H1 (cell line): ENCODE data around the gene DNAJC5G. TPM values are rescaled to one million over a fixed set of nuclear protein-coding genes. Genes with fewer than 3 reads are reported as not detected.

ENCODE experiments used
- CTCF ChIA-PET: fragments of 300-600 bp; sonication (Branson Sonifier 250); formaldehyde crosslinking; loops from one replicate; lab custom pipeline; 2021; ENCODE audit not compliant: partially characterized antibody; lab: Charles Lee
- POLR2A ChIA-PET: fragments of 300-600 bp; sonication (Branson Sonifier 250); formaldehyde crosslinking; loops from one replicate; lab custom pipeline; 2021; ENCODE audit warnings: inconsistent platforms; ENCODE audit not compliant: partially characterized antibody; lab: Charles Lee
- DNase-seq, 2 experiments: peaks; one replicate each; pipeline versions ENCODE4 v3.0.0 to v3.0.0-alpha.2; 2010 to 2022; ENCODE audit warnings: low spot score in 2 of 2, low read depth in 1 of 2, mixed read lengths in 1 of 2
- FAIRE-seq: peaks from 2 replicates; lab custom pipeline; 2011; peaks lifted over from hg19 to GRCh38; lab: Jason Lieb, UNC
- H2AFZ ChIP-seq: 2 replicates; pipeline ENCODE4 v1.8.1; 2012; ENCODE audit warnings: low read length, inconsistent platforms
- H2AK5ac ChIP-seq: 2 replicates; pipeline ENCODE4 v1.6.1; 2013; ENCODE audit warnings: low read depth, low read length
- H2BK120ac ChIP-seq: replicated peaks from 2 replicates; pipeline ENCODE3; 2013; ENCODE audit warnings: low read depth, low read length, inconsistent platforms
- H2BK12ac ChIP-seq: 2 replicates; pipeline ENCODE4 v1.6.1; 2013; ENCODE audit warnings: low read depth, low read length
- H2BK15ac ChIP-seq: 2 replicates; pipeline ENCODE4 v1.6.1; 2013; ENCODE audit warnings: low read length
- H2BK20ac ChIP-seq: 2 replicates; pipeline ENCODE4 v1.6.1; 2013; ENCODE audit warnings: low read length
- H2BK5ac ChIP-seq: 2 replicates; pipeline ENCODE4 v1.6.1; 2013; ENCODE audit warnings: low read depth, low read length
- H3K14ac ChIP-seq: 2 replicates; pipeline ENCODE4 v1.6.1; 2013; ENCODE audit warnings: inconsistent platforms; ENCODE audit not compliant: insufficient read length
- H3K18ac ChIP-seq: 2 replicates; pipeline ENCODE4 v1.6.1; 2013; ENCODE audit warnings: low read length; ENCODE audit errors: extremely low read depth
- H3K23ac ChIP-seq: 2 replicates; pipeline ENCODE4 v1.6.1; 2013; ENCODE audit warnings: inconsistent platforms; ENCODE audit not compliant: insufficient read length
- H3K23me2 ChIP-seq: 2 replicates; pipeline ENCODE4 v1.6.1; 2013; ENCODE audit warnings: low read depth, low read length
- H3K27ac ChIP-seq: 2 replicates; pipeline ENCODE4 v1.6.1; 2011; ENCODE audit warnings: low read depth, low read length, inconsistent platforms
- H3K27me3 ChIP-seq, 4 experiments: replicated peaks in 1 of 4; 1 replicate in 1 of 4; 2 replicates in 3 of 4; pipeline versions ENCODE4 v1.6.1 to v1.8.1; 2011 to 2013; ENCODE audit warnings: low read length in 3 of 4, mild to moderate bottlenecking in 3 of 4, inconsistent platforms in 2 of 4, mixed read lengths in 2 of 4, moderate library complexity in 1 of 4; ENCODE audit not compliant: control insufficient read depth in 3 of 4, insufficient read depth in 3 of 4; ENCODE audit errors: extremely low read depth in 1 of 4
- H3K36me3 ChIP-seq, 4 experiments: 2 replicates each; pipeline versions ENCODE4 v1.6.1 to v1.8.1; 2011 to 2013; ENCODE audit warnings: mild to moderate bottlenecking in 4 of 4, low read length in 3 of 4, moderate library complexity in 2 of 4, control low read depth in 1 of 4, inconsistent platforms in 1 of 4; ENCODE audit not compliant: insufficient read depth in 4 of 4, control insufficient read depth in 2 of 4
- H3K4ac ChIP-seq: replicated peaks from 2 replicates; pipeline ENCODE3; 2013; ENCODE audit warnings: low read length, low read depth, mixed read lengths, inconsistent platforms; ENCODE audit not compliant: insufficient read length
- H3K4me1 ChIP-seq, 4 experiments: replicated peaks in 1 of 4; 1 replicate in 1 of 4; 2 replicates in 3 of 4; pipeline versions ENCODE4 v1.6.1 to v1.8.1; 2011 to 2013; ENCODE audit warnings: low read length in 3 of 4, inconsistent platforms in 2 of 4, mixed read lengths in 1 of 4; ENCODE audit not compliant: insufficient read depth in 4 of 4, control insufficient read depth in 3 of 4
- H3K4me2 ChIP-seq, 2 experiments: 2 replicates each; pipeline versions ENCODE4 v1.6.1 to v1.8.1; 2011 to 2013; ENCODE audit warnings: low read depth in 2 of 2, low read length in 2 of 2, control low read depth in 1 of 2, inconsistent platforms in 1 of 2, mild to moderate bottlenecking in 1 of 2; ENCODE audit not compliant: insufficient read depth in 1 of 2
- H3K4me3 ChIP-seq, 4 experiments: fragments of 200-600, 300-600 bp in 1 of 4; sonication (generic), shearing (Covaris generic), sonication (Bioruptor Twin) in 1 of 4; 2 replicates each; pipeline versions ENCODE4 v1.5.1 to v1.8.1; 2011 to 2016; ENCODE audit warnings: low read length in 4 of 4, low read depth in 3 of 4, control low read depth in 2 of 4, inconsistent platforms in 2 of 4, mild to moderate bottlenecking in 2 of 4, mixed read lengths in 1 of 4, moderate library complexity in 1 of 4; ENCODE audit not compliant: insufficient read depth in 2 of 4; ENCODE audit errors: extremely low read depth in 1 of 4
- H3K56ac ChIP-seq: replicated peaks from 2 replicates; pipeline ENCODE3; 2013; ENCODE audit warnings: low read depth, mild to moderate bottlenecking, mixed read lengths, low read length, inconsistent platforms; ENCODE audit not compliant: insufficient read length
- H3K79me1 ChIP-seq: 2 replicates; pipeline ENCODE4 v1.6.1; 2013; ENCODE audit warnings: low read depth, low read length, control low read depth
- H3K79me2 ChIP-seq, 2 experiments: 2 replicates each; pipeline versions ENCODE4 v1.6.1 to v1.8.1; 2012 to 2013; ENCODE audit warnings: low read length in 2 of 2, mild to moderate bottlenecking in 2 of 2, inconsistent platforms in 1 of 2; ENCODE audit not compliant: insufficient read depth in 2 of 2, control insufficient read depth in 1 of 2
- H3K9ac ChIP-seq, 4 experiments: replicated peaks in 1 of 4; 1 replicate in 1 of 4; 2 replicates in 3 of 4; pipeline versions ENCODE4 v1.6.1 to v1.8.1; 2011 to 2013; ENCODE audit warnings: low read depth in 3 of 4, low read length in 3 of 4, control low read depth in 2 of 4, mild to moderate bottlenecking in 2 of 4, moderate library complexity in 2 of 4, inconsistent platforms in 1 of 4; ENCODE audit errors: extremely low read depth in 1 of 4
- H3K9me3 ChIP-seq, 2 experiments: 2 replicates each; pipeline versions ENCODE4 v1.6.1 to v1.8.1; 2012 to 2013; ENCODE audit warnings: mild to moderate bottlenecking in 2 of 2, moderate library complexity in 2 of 2, control low read depth in 1 of 2, inconsistent platforms in 1 of 2, low read depth in 1 of 2, low read length in 1 of 2, mixed read lengths in 1 of 2; ENCODE audit not compliant: insufficient read depth in 2 of 2
- H4K20me1 ChIP-seq, 2 experiments: replicated peaks in 1 of 2; 2 replicates each; pipeline versions ENCODE3 to v1.8.1; 2011 to 2013; ENCODE audit warnings: inconsistent platforms in 2 of 2, low read length in 2 of 2, mild to moderate bottlenecking in 1 of 2; ENCODE audit not compliant: insufficient read depth in 2 of 2, control insufficient read depth in 1 of 2
- H4K5ac ChIP-seq: 2 replicates; pipeline ENCODE4 v1.6.1; 2013; ENCODE audit warnings: low read length, low read depth, mixed read lengths, inconsistent platforms; ENCODE audit not compliant: insufficient read length
- H4K8ac ChIP-seq: 2 replicates; pipeline ENCODE4 v1.8.0; 2013; ENCODE audit warnings: mild to moderate bottlenecking, moderate library complexity, low read length, inconsistent platforms; ENCODE audit not compliant: insufficient read depth; ENCODE audit errors: extremely low read depth
- H4K91ac ChIP-seq: replicated peaks from 2 replicates; pipeline ENCODE3; 2013; ENCODE audit warnings: low read length, mixed read lengths, inconsistent platforms; ENCODE audit not compliant: insufficient read length
- CTBP2 ChIP-seq: IDR thresholded peaks from 2 replicates; pipeline ENCODE4 v1.7.0; 2011; ENCODE audit warnings: borderline replicate concordance, mild to moderate bottlenecking, moderate library complexity, mixed read lengths, low read length; ENCODE audit not compliant: insufficient read depth, insufficient read length
- EGR1 ChIP-seq: IDR thresholded peaks from 2 replicates; pipeline ENCODE4 v1.6.1; 2011; ENCODE audit warnings: low read depth, low read length, borderline replicate concordance
- GABPA ChIP-seq: IDR thresholded peaks from 2 replicates; pipeline ENCODE4 v1.6.1; 2011; ENCODE audit warnings: mild to moderate bottlenecking, low read length, moderate library complexity, borderline replicate concordance; ENCODE audit not compliant: insufficient read depth
- WGBS, 2 experiments: shearing (Covaris generic) in 1 of 2; methylation state at CpG; one replicate each; pipeline versions ENCODE4 v1.1.6 to v1.1.7; 2013 to 2015; ENCODE audit warnings: low lambda C conversion rate in 2 of 2, mixed read lengths in 2 of 2, inconsistent platforms in 1 of 2, low coverage in 1 of 2, missing lambda C conversion rate in 1 of 2; ENCODE audit not compliant: insufficient replicate concordance in 2 of 2, insufficient coverage in 1 of 2, insufficient read length in 1 of 2; ENCODE audit errors: extremely low coverage in 1 of 2, missing lambda C conversion rate in 1 of 2; 5-methylcytosine and 5-hydroxymethylcytosine counted together
- polyA plus RNA-seq, 7 experiments: library from polyadenylated mRNA; depleted of rRNA in 3 of 7; stranded (reverse) in 5 of 7; unstranded in 2 of 7; fragments of >200 nt in 5 of 7; fragments of 200-250 nt in 2 of 7; gene quantifications; 1 replicate in 5 of 7; 2 replicates in 1 of 7; 4 replicates in 1 of 7; pipeline versions ENCODE4 v1.2.1 to v1.2.3, GENCODE V29; 2011 to 2013; ENCODE audit warnings: missing spikeins in 2 of 7, mixed read lengths in 2 of 7
- total RNA-seq: library from RNA; stranded (reverse); fragmentation: NEBNext Ultra II Directional; extraction: Animal tissue kit (Norgen Biotek cat#: 25700); gene quantifications from 2 replicates; pipeline ENCODE4 v1.2.1, GENCODE V29; 2021

The DNAJC5G gene
- total and polyA plus RNA-seq, 2 of the 8 experiments (the other 6 are each of a cell fraction or from before 2014, with no cell fraction given): 0.83 to 1.4 TPM

DNA sequence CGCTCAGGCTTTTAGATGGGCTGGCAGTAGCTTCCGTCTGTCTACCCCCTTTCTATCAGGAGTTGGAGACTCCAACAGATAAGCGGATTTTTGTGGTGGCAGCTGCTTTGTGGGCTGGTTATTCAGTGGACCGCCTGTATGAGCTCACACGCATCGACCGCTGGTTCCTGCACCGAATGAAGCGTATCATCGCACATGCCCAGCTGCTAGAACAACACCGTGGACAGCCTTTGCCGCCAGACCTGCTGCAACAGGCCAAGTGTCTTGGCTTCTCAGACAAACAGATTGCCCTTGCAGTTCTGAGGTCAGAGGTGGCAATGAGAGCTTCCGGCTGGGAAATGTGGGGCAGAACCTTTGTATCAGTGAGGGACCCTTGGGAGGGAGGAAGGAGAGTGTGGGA lies 43.3 kb upstream of the DNAJC5G start:
- Histone ChIP-seq H2BK20ac (no peak overlapping the region), H3K27ac (no peak overlapping the region), H3K23me2 (no peaks in the 10 kb centered on the region), H2BK5ac (no peak overlapping the region), H3K9me3 (no peaks in the 10 kb centered on the region), H3K23ac (no peak overlapping the region), H4K5ac (no peak overlapping the region), H4K91ac (no peak overlapping the region), H2AK5ac (no peak overlapping the region), H4K8ac (no peak overlapping the region), H2BK12ac (no peak overlapping the region), H2BK120ac (no peak overlapping the region), H3K4me3 (no peak overlapping the region), H3K18ac (no peak overlapping the region), H3K56ac (no peak overlapping the region), H3K4me2 (no peak overlapping the region), H2AFZ (no peak overlapping the region), H3K14ac (no peak overlapping the region), H3K79me2 (no peaks in the 10 kb centered on the region), H3K9ac (no peak overlapping the region), H2BK15ac (no peak overlapping the region), H3K27me3 (no peaks in the 10 kb centered on the region), H3K4me1 (no peaks in the 10 kb centered on the region), H3K36me3 (peaks cover 50 to 86% (median 78%) of the 10 kb centered on the region in 4 experiments), H3K79me1 (no peaks in the 10 kb centered on the region), H3K4ac (no peak overlapping the region), H4K20me1 (peaks cover 2 to 10% of the 10 kb centered on the region in 2 experiments)
- DNase-seq (no peak), FAIRE-seq (no peak)
- ChIA-PET CTCF (interaction anchor here (1.0 to 6.9 kb wide), 7 partner anchors 11 to 132 kb away, joined by 3 to 55 read pairs (median 3); partner anchors contain the start of gene TRIM54), POLR2A (interaction anchor here (0.7 to 32.6 kb wide), 11 partner anchors 3 to 131 kb away, joined by 3 to 835 read pairs (median 4); partner anchors contain the start of genes CAD and TRIM54)
- 94% methylated on average over 13 of the region's 13 CpGs; no CpG with 5 or more reads in 1 of the 2 experiments for WGBS, 2 experiments
- no peak for TF ChIP-seq GABPA
- no peak for TF ChIP-seq CTBP2
- no peak for TF ChIP-seq EGR1
